WTC11 (cell line): ENCODE measurements around the gene PSME4.

Experiments used
- ATF1 ChIP-seq: sonication (generic); formaldehyde crosslinking; IDR thresholded peaks from 2 replicates; pipeline ENCODE4 v1.8.1; 2023; ENCODE audit warnings: mild to moderate bottlenecking, moderate library complexity, missing genetic modification reagents
- CTCF ChIP-seq: fragments of 200-600 bp; IDR thresholded peaks from 2 replicates; pipeline ENCODE4 v1.8.0; 2022; ENCODE audit warnings: antibody characterized with exemption
- E2F1 ChIP-seq: sonication (generic); formaldehyde crosslinking; IDR thresholded peaks from 2 replicates; pipeline ENCODE4 v1.8.0; 2022; ENCODE audit warnings: mild to moderate bottlenecking, missing genetic modification reagents
- FOXK1 ChIP-seq: sonication (generic); formaldehyde crosslinking; IDR thresholded peaks from 2 replicates; pipeline ENCODE4 v1.8.0; 2022; ENCODE audit warnings: mild to moderate bottlenecking, moderate library complexity, missing genetic modification reagents
- GRHL2 ChIP-seq: fragments of 250-450 bp; sonication (Bioruptor Pico); IDR thresholded peaks from 2 replicates; pipeline ENCODE4 v1.8.0; 2022; ENCODE audit warnings: mild to moderate bottlenecking, moderate library complexity; ENCODE audit not compliant: insufficient replicate concordance, severe bottlenecking
- JUN ChIP-seq: sonication (generic); formaldehyde crosslinking; IDR thresholded peaks from 2 replicates; pipeline ENCODE4 v1.8.0; 2023; ENCODE audit warnings: mild to moderate bottlenecking, missing genetic modification reagents
- MAX ChIP-seq: sonication (generic); formaldehyde crosslinking; IDR thresholded peaks from 2 replicates; pipeline ENCODE4 v1.8.0; 2022; ENCODE audit warnings: mild to moderate bottlenecking, missing genetic modification reagents
- NFYB ChIP-seq: sonication (generic); formaldehyde crosslinking; conservative IDR thresholded peaks from 2 replicates; pipeline ENCODE4 v1.8.0; 2022; ENCODE audit warnings: low read depth, missing genetic modification reagents
- PREB ChIP-seq: sonication (generic); formaldehyde crosslinking; IDR thresholded peaks from 2 replicates; pipeline ENCODE4 v1.8.1; 2022; ENCODE audit warnings: mild to moderate bottlenecking, missing genetic modification reagents, moderate library complexity, borderline replicate concordance
- USF1 ChIP-seq: sonication (generic); formaldehyde crosslinking; IDR thresholded peaks from 2 replicates; pipeline ENCODE4 v1.8.0; 2022; ENCODE audit warnings: mild to moderate bottlenecking, missing genetic modification reagents
- ZNF232 ChIP-seq: sonication (generic); formaldehyde crosslinking; IDR thresholded peaks from 2 replicates; pipeline ENCODE4 v1.8.0; 2022; ENCODE audit warnings: mild to moderate bottlenecking, missing genetic modification reagents
- ZNF512 ChIP-seq: sonication (generic); formaldehyde crosslinking; IDR thresholded peaks from 2 replicates; pipeline ENCODE4 v1.8.1; 2022; ENCODE audit warnings: missing genetic modification reagents, borderline replicate concordance

- TF ChIP-seq PREB (CRISPR knock-in tag) (no peak), JUN (CRISPR knock-in tag) (no peak), ZNF512 (CRISPR knock-in tag) (no peak), GRHL2 (CRISPR knock-in tag) (no peak), E2F1 (CRISPR knock-in tag) (no peak), CTCF (no peak), ATF1 (CRISPR knock-in tag) (no peak), FOXK1 (no peak), USF1 (CRISPR knock-in tag) (no peak), NFYB (CRISPR knock-in tag) (no peak), MAX (CRISPR knock-in tag) (no peak), ZNF232 (CRISPR knock-in tag) (no peak)
These were observed 28.5 kb downstream of the PSME4 start for GRCh38 chr2:53942280-53942679.
